ENCODE data around the gene COMMD1. TPM values are rescaled to one million over a fixed set of nuclear protein-coding genes. Genes with fewer than 3 reads are reported as not detected.
"Not testable (repeated sequence)": the region's sequence is repeated elsewhere in the genome, so short reads cannot be mapped to it uniquely, and the experiment has no call there.

Gene COMMD1
- total and polyA plus RNA-seq, 9 donors: 48.6 to 76.8 (median 62.0) TPM

GRCh38 chr2:62038975-62039771 lies 133.7 kb downstream of the COMMD1 start:
- no peaks in the 10 kb centered on the region for H3K27me3 ChIP-seq (ENCODE audit: control insufficient read depth, insufficient read depth, low read length)
- DNase-seq: peak; percentile 53
- no CpG with 5 or more reads among the region's 3 CpGs for WGBS (ENCODE audit: insufficient coverage)
- H3K36me3 ChIP-seq (ENCODE audit: control insufficient read depth, insufficient read depth, low read length): no peaks in the 10 kb centered on the region
- H3K4me1 ChIP-seq (ENCODE audit: control insufficient read depth, insufficient read depth, low read length): no peaks in the 10 kb centered on the region
- H3K27ac ChIP-seq (ENCODE audit: low read length): no peak overlapping the region
- no peak overlapping the region for H3K4me3 ChIP-seq (ENCODE audit: low read length)
- no peaks in the 10 kb centered on the region for H3K9me3 ChIP-seq (replicated peaks; ENCODE audit: control insufficient read depth, low read depth, low read length)

DNA sequence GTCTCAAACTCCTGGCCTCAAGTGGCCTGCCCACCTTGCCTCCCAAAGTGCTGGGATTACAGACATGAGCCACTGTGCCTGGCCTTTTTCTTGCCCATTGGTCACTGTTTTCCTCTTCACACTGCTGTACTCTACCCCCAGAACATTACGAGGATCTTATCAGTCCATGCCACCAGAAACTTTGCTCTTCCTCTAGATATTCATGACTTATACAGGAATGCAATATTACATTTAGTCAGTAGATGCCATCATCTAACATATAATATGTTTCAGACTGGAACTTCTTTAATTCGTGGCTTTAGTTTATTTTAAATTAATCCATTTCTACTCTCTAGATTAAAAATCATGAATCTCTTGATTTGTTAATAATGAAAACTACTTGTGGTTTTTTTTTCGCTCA lies 135.5 kb downstream of the COMMD1 start:
- Histone ChIP-seq H3K27me3 (ENCODE audit: control insufficient read depth, insufficient read depth, low read length) (no peaks in the 10 kb centered on the region), H3K27ac (ENCODE audit: low read length) (no peak overlapping the region), H3K4me1 (ENCODE audit: control insufficient read depth, insufficient read depth, low read length) (no peaks in the 10 kb centered on the region), H3K4me3 (ENCODE audit: low read length) (no peak overlapping the region), H3K36me3 (ENCODE audit: control insufficient read depth, insufficient read depth, low read length) (no peaks in the 10 kb centered on the region), H3K9me3 (replicated peaks; ENCODE audit: control insufficient read depth, low read depth, low read length) (peaks cover 6% of the 10 kb centered on the region)
- DNase-seq: no peak
- WGBS (ENCODE audit: insufficient coverage): no CpG with 5 or more reads among the region's 3 CpGs

GRCh38 chr2:62041701-62042385 lies 136.4 kb downstream of the COMMD1 start:
- H3K27ac ChIP-seq (ENCODE audit: low read length); H3K36me3 ChIP-seq (ENCODE audit: control insufficient read depth, insufficient read depth, low read length); H3K4me3 ChIP-seq (ENCODE audit: low read length); DNase-seq; H3K9me3 ChIP-seq (replicated peaks; ENCODE audit: control insufficient read depth, low read depth, low read length); H3K27me3 ChIP-seq (ENCODE audit: control insufficient read depth, insufficient read depth, low read length); H3K4me1 ChIP-seq (ENCODE audit: control insufficient read depth, insufficient read depth, low read length): not testable (repeated sequence)
- WGBS (ENCODE audit: insufficient coverage): 99% methylated on average over 11 of the region's 16 CpGs

DNA sequence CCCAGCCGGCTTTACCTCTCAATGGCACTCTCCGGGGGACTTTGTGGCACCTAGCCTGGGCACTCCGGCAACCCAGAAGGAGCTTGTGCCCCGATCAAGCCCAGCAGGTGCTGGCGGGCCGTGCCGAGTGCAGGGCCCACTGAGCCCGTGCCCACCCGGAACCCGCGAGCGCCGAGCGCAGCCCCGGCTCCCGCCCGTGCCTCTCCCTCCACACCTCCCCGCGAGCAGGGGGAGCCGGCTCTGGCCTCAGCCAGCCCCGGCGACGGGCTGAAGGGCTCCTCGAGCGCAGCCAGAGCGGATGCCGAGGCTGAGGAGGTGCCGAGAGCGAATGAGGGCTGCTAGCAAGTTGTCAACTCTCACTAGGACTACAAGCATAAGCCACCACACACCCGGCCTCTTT lies 136.9 kb downstream of the COMMD1 start:
- WGBS (ENCODE audit: insufficient coverage): 95% methylated on average over 27 of the region's 30 CpGs
- Histone ChIP-seq H3K4me3 (ENCODE audit: low read length) (no peak overlapping the region), H3K27me3 (ENCODE audit: control insufficient read depth, insufficient read depth, low read length) (no peaks in the 10 kb centered on the region), H3K36me3 (ENCODE audit: control insufficient read depth, insufficient read depth, low read length) (no peaks in the 10 kb centered on the region), H3K27ac (ENCODE audit: low read length) (no peak overlapping the region), H3K9me3 (replicated peaks; ENCODE audit: control insufficient read depth, low read depth, low read length) (peaks cover 6% of the 10 kb centered on the region), H3K4me1 (ENCODE audit: control insufficient read depth, insufficient read depth, low read length) (no peaks in the 10 kb centered on the region)
- no peak for DNase-seq

DNA sequence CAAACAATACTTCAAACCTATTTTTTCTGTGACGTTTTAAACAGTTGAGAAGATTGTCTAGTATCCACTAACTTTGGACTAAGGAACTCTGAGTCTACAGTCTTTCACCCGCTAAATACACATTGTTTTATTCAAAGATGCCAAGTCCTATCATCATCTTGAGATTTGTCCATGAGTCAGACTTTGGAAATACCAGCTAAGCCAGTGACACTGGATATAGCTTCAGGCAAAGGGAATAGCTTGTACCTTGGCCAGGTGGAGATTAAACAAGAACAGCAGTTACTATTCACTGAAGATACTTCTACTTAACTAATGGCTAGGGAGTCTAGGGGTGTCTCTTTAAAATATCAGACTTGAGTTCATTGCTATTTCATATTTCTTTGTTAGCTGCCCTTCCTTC lies 137.5 kb downstream of the COMMD1 start:
- no peak for DNase-seq
- Histone ChIP-seq H3K4me1 (ENCODE audit: control insufficient read depth, insufficient read depth, low read length) (no peaks in the 10 kb centered on the region), H3K27me3 (ENCODE audit: control insufficient read depth, insufficient read depth, low read length) (no peaks in the 10 kb centered on the region), H3K9me3 (replicated peaks; ENCODE audit: control insufficient read depth, low read depth, low read length) (peaks cover 6% of the 10 kb centered on the region), H3K36me3 (ENCODE audit: control insufficient read depth, insufficient read depth, low read length) (no peaks in the 10 kb centered on the region), H3K27ac (ENCODE audit: low read length) (no peak overlapping the region), H3K4me3 (ENCODE audit: low read length) (no peak overlapping the region)
- no CpG with 5 or more reads among the region's 2 CpGs for WGBS (ENCODE audit: insufficient coverage)

DNA sequence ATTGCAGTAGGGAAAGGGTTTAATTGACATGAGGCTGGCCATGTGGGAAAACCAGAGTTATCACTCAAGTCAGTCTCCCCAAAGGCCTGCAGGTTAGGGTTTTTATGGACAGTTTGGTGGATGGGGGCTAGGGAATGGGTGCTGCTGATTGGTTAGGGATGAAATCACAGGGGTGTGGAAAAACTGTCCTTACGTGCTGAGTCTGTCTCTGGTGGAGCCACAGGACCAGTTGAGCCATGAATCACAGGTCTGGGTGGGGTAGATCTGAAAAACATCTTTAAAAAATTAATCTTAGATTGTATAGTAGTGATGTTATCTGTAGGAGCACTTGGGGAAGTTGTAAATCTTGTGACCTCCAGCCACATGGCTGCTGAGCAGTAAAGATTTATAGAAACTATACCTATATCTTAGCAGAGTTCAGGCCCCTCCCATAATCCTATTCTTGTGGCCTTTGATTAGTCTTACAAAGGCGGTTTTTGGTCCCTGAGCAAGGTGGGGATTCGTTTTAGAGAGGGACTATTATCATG lies 139.6 kb downstream of the COMMD1 start:
- Histone ChIP-seq H3K4me1 (ENCODE audit: control insufficient read depth, insufficient read depth, low read length) (no peaks in the 10 kb centered on the region), H3K36me3 (ENCODE audit: control insufficient read depth, insufficient read depth, low read length) (no peaks in the 10 kb centered on the region), H3K9me3 (replicated peaks; ENCODE audit: control insufficient read depth, low read depth, low read length) (peaks cover 6% of the 10 kb centered on the region), H3K27ac (ENCODE audit: low read length) (no peak overlapping the region), H3K27me3 (ENCODE audit: control insufficient read depth, insufficient read depth, low read length) (no peaks in the 10 kb centered on the region), H3K4me3 (ENCODE audit: low read length) (no peak overlapping the region)
- DNase-seq: no peak
- WGBS (ENCODE audit: insufficient coverage): no CpG with 5 or more reads among the region's 3 CpGs

GRCh38 chr2:62046141-62046540 lies 140.7 kb downstream of the COMMD1 start:
- Histone ChIP-seq H3K27ac (ENCODE audit: low read length) (no peak overlapping the region), H3K27me3 (ENCODE audit: control insufficient read depth, insufficient read depth, low read length) (no peaks in the 10 kb centered on the region), H3K4me3 (ENCODE audit: low read length) (no peak overlapping the region), H3K9me3 (replicated peaks; ENCODE audit: control insufficient read depth, low read depth, low read length) (peaks cover 6% of the 10 kb centered on the region), H3K36me3 (ENCODE audit: control insufficient read depth, insufficient read depth, low read length) (no peaks in the 10 kb centered on the region), H3K4me1 (ENCODE audit: control insufficient read depth, insufficient read depth, low read length) (no peaks in the 10 kb centered on the region)
- no CpG with 5 or more reads among the region's 1 CpG for WGBS (ENCODE audit: insufficient coverage)
- DNase-seq: no peak

- Histone ChIP-seq H3K9me3 (replicated peaks; ENCODE audit: control insufficient read depth, low read depth, low read length) (no peaks in the 10 kb centered on the region), H3K27me3 (ENCODE audit: control insufficient read depth, insufficient read depth, low read length) (no peaks in the 10 kb centered on the region), H3K4me3 (ENCODE audit: low read length) (no peak overlapping the region), H3K27ac (ENCODE audit: low read length) (no peak overlapping the region), H3K36me3 (ENCODE audit: control insufficient read depth, insufficient read depth, low read length) (no peaks in the 10 kb centered on the region), H3K4me1 (ENCODE audit: control insufficient read depth, insufficient read depth, low read length) (no peaks in the 10 kb centered on the region)
- DNase-seq: peak; percentile 11
- no CpG with 5 or more reads among the region's 2 CpGs for WGBS (ENCODE audit: insufficient coverage)
Measured at GRCh38 chr2:62050456-62051045, 145.1 kb downstream of the COMMD1 start.

- H3K27me3 ChIP-seq (ENCODE audit: control insufficient read depth, insufficient read depth, low read length): no peaks in the 10 kb centered on the region
- H3K9me3 ChIP-seq (replicated peaks; ENCODE audit: control insufficient read depth, low read depth, low read length): no peaks in the 10 kb centered on the region
- no CpG with 5 or more reads among the region's 4 CpGs for WGBS (ENCODE audit: insufficient coverage)
- DNase-seq: no peak
- no peak overlapping the region for H3K4me3 ChIP-seq (ENCODE audit: low read length)
- H3K4me1 ChIP-seq (ENCODE audit: control insufficient read depth, insufficient read depth, low read length): no peaks in the 10 kb centered on the region
- H3K36me3 ChIP-seq (ENCODE audit: control insufficient read depth, insufficient read depth, low read length): no peaks in the 10 kb centered on the region
- H3K27ac ChIP-seq (ENCODE audit: low read length): no peak overlapping the region
Measured at GRCh38 chr2:62054029-62054791, 148.7 kb downstream of the COMMD1 start.

Measured in muscle of leg (tissue), 11 donors.